ENCODE results near the gene GRIK4.
"Not testable (repeated sequence)": the region's sequence is repeated elsewhere in the genome, so short reads cannot be mapped to it uniquely, and the experiment has no call there.

Gene GRIK4

DNA sequence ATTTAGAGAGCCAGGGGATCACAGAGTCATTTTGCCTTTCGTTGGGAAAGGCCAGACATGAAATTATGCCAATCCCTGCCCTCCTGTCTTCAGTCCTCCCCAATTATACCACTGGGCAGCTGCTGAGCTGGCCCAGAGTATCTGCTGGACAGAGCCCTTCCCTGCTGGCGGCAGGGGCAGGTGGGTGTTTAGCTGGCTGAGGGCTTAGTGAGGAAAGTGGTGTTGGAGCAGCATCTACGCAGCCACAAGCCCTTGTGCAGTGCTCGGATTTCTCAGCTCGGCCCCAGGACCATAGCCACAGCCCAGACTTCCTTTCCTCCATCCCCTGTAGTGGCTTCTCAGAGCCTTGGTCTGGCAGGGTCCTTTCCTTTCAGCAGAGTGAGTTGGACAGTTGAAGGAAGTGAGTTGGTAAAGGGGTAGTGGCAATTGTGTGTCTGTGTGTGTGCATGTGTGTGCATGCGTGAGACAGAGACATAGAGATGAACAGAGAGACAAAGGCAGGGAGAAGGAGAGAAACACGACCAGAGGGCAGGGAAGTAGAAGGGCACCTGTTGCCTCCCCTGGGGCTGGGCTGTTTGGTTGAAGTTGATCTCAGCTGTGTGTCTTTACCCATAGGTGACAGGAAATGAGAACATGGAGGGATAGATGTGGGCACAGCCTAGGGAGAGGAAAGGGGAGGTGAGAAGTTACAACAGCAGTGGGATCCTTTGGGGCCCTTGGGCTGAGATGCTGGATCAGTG is 66.2 kb downstream of the GRIK4 start:
- no peak for DNase-seq

- DNase-seq, result no peak
These were observed 67.1 kb downstream of the GRIK4 start for GRCh38 chr11:120578596-120579154.

GRCh38 chr11:120579611-120580031 is 68.1 kb downstream of the GRIK4 start:
- DNase-seq, result no peak

- DNase-seq, result no peak
These were observed 69.8 kb downstream of the GRIK4 start for GRCh38 chr11:120581313-120581712.

GRCh38 chr11:120582535-120582934 is 71.0 kb downstream of the GRIK4 start:
- DNase-seq, result not testable (repeated sequence)

DNA sequence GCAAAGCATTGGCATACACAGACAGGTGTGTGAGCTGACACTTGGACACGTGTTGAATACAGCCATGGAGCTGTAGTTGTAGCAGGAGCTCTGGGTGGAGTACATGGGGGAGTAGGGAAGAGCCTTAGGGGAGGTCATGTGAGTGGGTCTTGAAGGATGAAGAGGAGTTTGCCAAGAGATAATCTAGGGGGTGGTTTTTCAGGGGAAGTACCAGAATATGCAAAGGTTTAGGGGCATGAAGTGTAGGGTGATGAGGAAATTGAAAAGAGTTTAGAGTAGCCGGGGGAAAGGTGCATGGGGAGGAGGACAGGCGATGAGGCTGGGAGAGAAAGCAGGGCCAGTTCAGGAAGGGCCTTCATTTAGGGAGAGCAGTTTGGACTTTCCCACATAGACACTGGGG is 74.5 kb downstream of the GRIK4 start:
- no peak for DNase-seq

- no peak for DNase-seq
These were observed 75.2 kb downstream of the GRIK4 start for GRCh38 chr11:120586728-120587127.

DNA sequence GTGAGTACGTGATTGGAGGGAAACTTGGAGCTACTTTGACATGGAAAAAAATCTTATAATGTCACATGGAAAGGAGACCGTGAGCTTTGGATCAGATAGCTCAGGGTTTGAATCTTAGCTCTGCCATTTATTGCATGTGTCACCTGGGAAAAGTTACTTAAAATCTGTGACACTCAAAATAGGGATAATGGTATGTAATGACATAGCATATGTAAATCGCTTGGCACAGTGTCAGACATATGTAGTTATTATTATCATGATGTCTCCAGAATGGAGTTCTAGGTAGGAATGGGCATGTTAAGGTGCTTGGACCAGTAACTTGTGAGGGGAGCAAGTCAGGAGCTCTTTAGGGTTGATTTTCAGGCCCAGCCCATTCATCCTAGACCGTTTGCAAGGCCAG is 75.8 kb downstream of the GRIK4 start:
- no peak for DNase-seq

DNA sequence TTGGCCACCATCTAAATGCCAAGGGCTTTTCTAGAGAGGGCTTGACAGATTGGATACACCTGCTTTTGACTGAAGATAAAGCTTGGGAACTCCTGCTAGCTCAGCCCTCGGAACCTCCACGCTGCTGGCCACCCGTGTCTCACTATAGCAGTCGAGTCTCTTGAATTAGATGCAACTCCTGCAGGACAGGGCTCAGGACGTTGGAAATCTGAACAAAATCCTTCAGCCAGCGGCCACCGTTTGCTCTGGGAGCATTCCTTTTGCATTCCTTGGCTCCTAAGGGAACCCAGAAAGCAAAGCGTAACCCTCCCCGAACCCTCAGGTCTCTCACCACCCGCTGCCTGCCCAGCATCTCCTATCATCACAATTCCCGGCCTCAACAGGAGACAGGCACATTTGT is 77.8 kb downstream of the GRIK4 start:
- DNase-seq, result no peak

GRCh38 chr11:120590472-120590871 is 78.9 kb downstream of the GRIK4 start:
- DNase-seq, result peak; percentile 12

DNA sequence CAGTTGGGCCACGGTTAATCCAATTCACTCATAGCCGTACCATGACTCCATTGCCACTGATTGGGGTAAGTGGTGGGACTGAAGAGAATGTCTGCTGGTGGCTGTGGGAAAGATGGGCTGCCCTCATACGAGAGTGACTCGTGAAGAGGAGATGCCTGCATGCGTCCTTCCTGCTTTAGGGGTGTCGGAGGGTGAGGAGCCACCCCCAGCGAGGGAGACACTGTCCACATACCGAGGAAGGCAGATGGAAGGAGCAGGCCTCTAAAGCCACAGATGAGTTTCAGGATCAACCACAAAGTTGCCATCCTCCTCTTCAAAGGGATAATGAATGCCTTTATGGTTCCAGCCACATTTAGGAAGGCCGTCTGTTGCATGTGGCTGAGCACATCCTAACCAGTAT is 83.2 kb downstream of the GRIK4 start:
- no peak for DNase-seq

DNA sequence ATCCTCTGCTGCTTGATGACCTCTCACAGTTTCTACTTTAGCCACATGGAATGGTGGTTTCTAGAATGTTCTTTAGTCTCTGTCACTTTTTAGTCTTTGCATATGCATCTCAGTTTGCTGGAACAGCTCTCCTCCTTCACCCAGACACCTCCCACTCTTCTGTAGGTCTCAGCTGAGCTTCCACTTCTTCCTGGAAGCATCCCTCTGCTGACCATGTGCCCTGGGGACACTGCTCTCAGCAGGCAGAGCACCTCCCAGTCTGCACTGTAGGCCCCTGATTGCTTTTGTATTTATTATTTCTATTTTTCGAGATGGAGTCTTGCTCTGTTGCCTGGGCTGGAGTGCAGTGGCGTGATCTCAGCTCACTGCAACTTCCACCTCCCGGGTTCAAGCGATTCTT is 84.0 kb downstream of the GRIK4 start:
- no peak for DNase-seq

DNA sequence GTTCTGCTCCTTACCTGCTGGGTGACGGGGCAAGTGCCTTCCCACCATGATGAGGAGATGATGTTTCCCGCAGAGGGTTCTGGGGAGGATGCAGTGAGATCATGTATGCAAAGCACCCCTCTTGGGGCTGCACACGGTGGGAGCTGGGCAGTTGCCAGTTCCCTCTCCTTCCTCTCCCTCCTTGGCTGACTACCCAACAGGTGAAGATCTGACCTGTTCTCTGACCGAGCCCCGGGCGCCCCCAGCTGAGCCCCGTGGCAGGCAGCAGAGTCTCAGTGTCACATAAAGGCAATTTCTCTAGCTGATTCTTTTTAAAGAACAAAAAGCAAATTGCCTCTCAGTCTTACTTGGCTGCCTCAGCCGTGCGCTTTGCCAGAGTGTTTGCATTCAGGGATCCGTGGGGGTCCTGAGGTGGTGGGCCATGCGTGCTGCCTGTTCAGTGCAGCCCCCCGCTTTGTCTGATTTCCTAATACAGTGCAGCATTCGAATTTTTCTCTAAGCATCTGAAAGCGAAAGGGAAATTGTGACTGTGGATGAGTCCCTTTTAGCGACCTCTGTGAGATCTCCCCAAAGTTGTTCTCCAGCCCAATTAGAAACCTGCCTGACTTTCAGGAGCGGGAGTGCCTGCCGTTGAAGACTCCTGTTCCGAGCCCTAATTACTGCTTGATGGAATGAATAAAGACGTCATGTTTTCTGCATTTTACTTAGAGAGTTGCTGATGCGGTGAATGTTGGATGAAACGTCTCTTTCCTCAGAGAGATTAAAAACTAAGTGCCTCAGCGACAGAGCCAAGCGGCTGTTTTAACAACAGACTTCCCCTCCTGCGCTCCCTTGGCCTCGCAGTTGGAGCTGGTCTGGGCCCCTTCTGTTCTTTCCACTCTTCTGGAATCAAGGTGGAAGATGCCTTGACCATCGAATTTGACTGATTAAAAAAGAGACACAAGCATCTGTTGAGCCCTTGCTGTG is 86.0 kb downstream of the GRIK4 start:
- no peak for DNase-seq

DNA sequence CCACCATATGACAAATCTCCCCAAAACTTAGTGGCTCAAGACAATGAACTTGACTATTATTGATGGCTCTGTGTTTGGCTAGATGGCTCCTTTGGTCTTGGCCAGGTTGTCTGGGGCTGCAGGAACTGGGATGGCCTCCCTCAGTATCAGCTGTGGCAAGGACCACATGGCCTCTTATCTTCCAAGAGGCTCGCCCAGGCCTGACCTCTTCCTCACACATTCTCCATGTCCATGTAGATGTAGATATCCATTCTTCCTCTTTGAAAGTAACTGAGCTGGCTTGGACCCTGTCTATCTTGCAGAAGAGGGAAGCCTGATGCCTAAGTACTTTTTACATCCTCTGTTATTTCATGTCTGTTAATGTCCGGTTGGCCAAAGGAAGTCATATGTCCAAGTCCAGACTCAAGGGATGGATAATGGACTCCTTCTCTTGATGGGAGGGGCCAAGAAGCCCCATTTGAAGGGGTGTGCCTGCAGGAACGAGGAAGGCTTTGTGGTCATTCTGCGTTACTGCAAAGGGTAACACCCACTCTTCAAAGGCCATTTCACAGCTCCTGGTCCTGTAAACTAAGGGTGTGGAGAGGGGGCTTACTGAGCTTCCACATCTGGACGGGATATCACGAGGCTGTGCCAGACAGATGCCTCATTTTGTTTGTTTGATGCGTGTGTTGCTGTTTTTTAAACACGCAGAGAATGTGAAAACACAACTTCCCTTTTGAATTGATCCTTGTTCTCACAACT is 87.1 kb downstream of the GRIK4 start:
- DNase-seq, result no peak

GRCh38 chr11:120599816-120600420 is 88.4 kb downstream of the GRIK4 start:
- DNase-seq, result no peak

GRCh38 chr11:120601536-120601935 is 90.0 kb downstream of the GRIK4 start:
- peak; percentile 23 for DNase-seq

GRCh38 chr11:120603071-120603470 is 91.5 kb downstream of the GRIK4 start:
- no peak for DNase-seq

GRCh38 chr11:120605469-120605868 is 93.9 kb downstream of the GRIK4 start:
- no peak for DNase-seq

DNA sequence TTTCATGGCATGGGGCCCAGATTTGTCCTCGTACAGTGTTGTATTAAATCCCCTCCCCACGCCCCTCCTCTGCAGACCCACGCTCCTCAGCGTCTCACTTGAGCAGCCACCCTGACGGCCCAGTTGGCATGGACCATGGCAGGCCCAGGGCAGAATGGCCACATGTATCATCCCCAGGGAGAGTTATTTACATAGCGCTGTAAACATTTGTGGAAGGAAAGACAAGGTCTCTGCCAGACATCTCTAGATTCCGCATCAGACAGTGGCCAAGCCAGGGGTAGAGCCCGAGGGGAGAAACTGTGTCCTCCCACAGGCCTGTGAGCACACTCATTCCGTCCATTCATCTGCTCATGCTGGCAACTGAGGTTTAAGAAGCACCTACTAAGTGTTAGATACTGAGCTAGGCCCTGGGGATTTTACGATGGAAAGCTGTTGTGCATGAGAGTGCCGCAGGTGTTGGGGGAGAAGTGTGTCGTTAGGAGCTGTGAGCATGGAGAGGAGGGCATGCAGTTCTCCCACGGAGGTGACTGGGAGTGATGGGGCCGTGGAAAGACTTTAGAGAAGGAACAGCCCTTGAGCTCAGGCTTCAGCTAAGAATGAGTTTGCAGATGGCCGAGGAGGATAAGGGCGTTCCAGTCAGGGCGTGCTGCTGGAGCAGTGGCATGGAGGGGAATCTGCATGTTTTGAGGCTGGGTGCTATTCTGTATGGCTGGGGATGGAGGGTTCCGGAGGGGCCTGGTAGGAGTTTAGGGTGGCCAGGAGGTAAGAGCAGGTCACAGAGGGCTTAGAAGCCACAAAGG is 94.9 kb downstream of the GRIK4 start:
- no peak for DNase-seq

GRCh38 chr11:120608061-120608460 is 96.5 kb downstream of the GRIK4 start:
- DNase-seq, result no peak

DNA sequence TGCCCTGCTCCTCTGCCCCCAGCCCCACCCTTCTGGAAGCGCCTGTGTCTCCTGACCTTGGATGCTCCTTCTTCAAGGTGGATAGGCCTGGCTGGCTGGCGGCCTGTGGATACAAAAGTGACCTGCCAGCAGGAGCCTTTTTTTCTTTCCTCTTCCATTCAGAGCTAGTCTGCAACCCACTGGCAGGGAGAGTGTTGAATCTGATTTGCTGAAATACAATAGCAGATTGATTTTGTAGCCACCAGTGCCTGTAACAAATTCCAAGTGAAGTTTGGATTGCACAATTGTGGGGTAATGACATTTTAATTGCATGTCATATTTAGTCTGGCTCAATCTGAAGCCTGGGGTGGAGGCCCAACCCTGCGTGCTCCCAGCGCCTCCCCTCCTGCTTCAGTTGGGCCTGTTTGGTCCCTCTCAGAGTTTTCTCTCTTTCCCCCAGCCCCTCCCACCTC is 97.2 kb downstream of the GRIK4 start:
- DNase-seq, result no peak
